Panc1 (cell line): ENCODE data around the gene ITGB6. TPM values are rescaled to one million over a fixed set of nuclear protein-coding genes. Genes with fewer than 3 reads are reported as not detected.

Experiments used
- ATAC-seq: fragments of 200-7000 bp; cut with Tn5 transposase; 2 replicates; pipeline ENCODE4 v1.9.1; 2020; ENCODE audit warnings: mild to moderate bottlenecking, moderate library complexity
- BruUV-seq: library from RNA; stranded (reverse); fragments of 400-500 nt; replicated peaks from 2 replicates; lab custom pipeline; 2021; lab: Mats Ljungman, UMichigan
- CTCF ChIA-PET: fragments of 300-600 bp; sonication (Branson Sonifier 250); formaldehyde crosslinking; loops from one replicate; lab custom pipeline; 2022; ENCODE audit warnings: antibody characterized with exemption; lab: Charles Lee
- POLR2A ChIA-PET: fragments of 300-600 bp; sonication (Branson Sonifier 250); formaldehyde crosslinking; loops from one replicate; lab custom pipeline; 2022; ENCODE audit warnings: antibody characterized with exemption; lab: Charles Lee
- DNase-seq: peaks from one replicate; pipeline ENCODE4 v3.0.0-alpha.2; 2010; ENCODE audit warnings: low read depth, low spot score
- H3K27ac ChIP-seq: 2 replicates; pipeline ENCODE4 v1.5.1; 2011; ENCODE audit warnings: mild to moderate bottlenecking, low read length, inconsistent platforms
- H3K27me3 ChIP-seq: fragments of 200-500 bp; sonication (Bioruptor generic); 2 replicates; pipeline ENCODE4 v1.6.0; 2014; ENCODE audit warnings: low read length, inconsistent platforms; ENCODE audit not compliant: control insufficient read depth, insufficient read depth
- H3K36me3 ChIP-seq: fragments of 200-500 bp; sonication (Bioruptor generic); 2 replicates; pipeline ENCODE4 v1.5.1; 2014; ENCODE audit warnings: inconsistent platforms, mild to moderate bottlenecking, low read length, moderate library complexity; ENCODE audit not compliant: control insufficient read depth, insufficient read depth
- H3K4me1 ChIP-seq: 2 replicates; pipeline ENCODE4 v1.5.1; 2011; ENCODE audit warnings: inconsistent platforms, mild to moderate bottlenecking, low read length, moderate library complexity; ENCODE audit not compliant: control insufficient read depth, insufficient read depth
- H3K4me3 ChIP-seq, 2 experiments: 2 replicates each; pipeline ENCODE4 v1.5.1; 2011 to 2012; ENCODE audit warnings: low read depth in 2 of 2, low read length in 2 of 2, mild to moderate bottlenecking in 2 of 2, inconsistent platforms in 1 of 2, moderate library complexity in 1 of 2
- H3K9me3 ChIP-seq: fragments of 200-500 bp; sonication (Bioruptor generic); 2 replicates; pipeline ENCODE4 v1.5.1; 2014; ENCODE audit warnings: low read depth, mild to moderate bottlenecking, inconsistent platforms, low read length, moderate library complexity; ENCODE audit not compliant: control insufficient read depth, insufficient read depth
- POLR2AphosphoS5 ChIP-seq: IDR thresholded peaks from 2 replicates; pipeline ENCODE4 v1.6.1; 2012; ENCODE audit warnings: mild to moderate bottlenecking, low read depth, low read length, moderate library complexity
- SIN3A ChIP-seq: IDR thresholded peaks from 2 replicates; pipeline ENCODE4 v1.6.1; 2012; ENCODE audit warnings: low read depth, mild to moderate bottlenecking, low read length, moderate library complexity, borderline replicate concordance; ENCODE audit not compliant: insufficient read depth
- TCF7L2 ChIP-seq: IDR thresholded peaks from 2 replicates; pipeline ENCODE4 v1.6.1; 2011; ENCODE audit warnings: mild to moderate bottlenecking, low read depth, low read length, inconsistent platforms
- in situ Hi-C: cut with HindIII; loops from 2 replicates; pipeline ENCODE4 v1.10.0; 2016; ENCODE audit warnings: low sequenced_read_pairs, low pct_unique_long_range_greater_than_20kb
- intact Hi-C: fragments of 100-400 bp; cut with micrococcal nuclease; formaldehyde crosslinking; loops from one replicate; pipeline ENCODE4 v1.10.0; 2022; ENCODE audit not compliant: unreplicated experiment
- total RNA-seq: library from RNA; stranded (reverse); gene quantifications from one replicate; pipeline ENCODE4 v1.2.1, GENCODE V29; 2021; ENCODE audit not compliant: unreplicated experiment
- TF ChIP-seq, protein P1 (sequence below), 2 experiments: IDR thresholded peaks; 2 replicates each; pipeline ENCODE4 v1.6.1; 2011 to 2012; ENCODE audit warnings: low read depth in 2 of 2, control low read depth in 1 of 2, low read length in 1 of 2, mild to moderate bottlenecking in 1 of 2, moderate library complexity in 1 of 2; ENCODE audit not compliant: insufficient read depth in 1 of 2
- TF ChIP-seq, protein P2 (sequence below): fragments of 450-650 bp; IDR thresholded peaks from 2 replicates; pipeline ENCODE4 v1.5.1; 2017; ENCODE audit warnings: mild to moderate bottlenecking

ITGB6 gene
- total RNA-seq, 1 experiment from 2014 or later, result 0.08 TPM

DNA sequence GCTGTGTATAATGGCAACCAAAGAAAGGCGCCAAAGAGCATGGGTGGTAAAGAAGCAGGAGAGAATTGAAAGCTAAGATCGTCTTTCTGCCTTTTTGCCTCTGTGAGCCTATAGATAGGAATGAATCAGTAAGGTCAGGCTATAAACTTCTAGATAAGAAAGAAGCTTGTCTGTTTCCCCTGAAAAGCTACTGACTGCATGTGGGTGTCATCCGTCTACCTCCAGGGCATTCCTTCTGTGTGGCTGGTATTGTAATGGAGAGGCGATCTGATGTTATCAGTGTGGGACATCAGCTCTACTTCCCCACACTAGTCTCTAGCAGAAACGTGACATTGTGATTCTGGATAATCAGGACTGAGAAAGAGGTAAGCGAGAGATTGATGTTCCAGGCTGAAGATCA is 74.2 kb downstream of the ITGB6 start:
- ChIA-PET CTCF (no interaction called here), POLR2A (no interaction called here)
- H3K9me3 ChIP-seq, result no peaks in the 10 kb centered on the region
- DNase-seq (no peak), ATAC-seq (no peak)
- in situ Hi-C loops (no loop called here), intact Hi-C loops (no loop called here)
- no peaks in the 10 kb centered on the region for H3K4me1 ChIP-seq
- H3K27me3 ChIP-seq, result no peaks in the 10 kb centered on the region
- no peak overlapping the region for H3K4me3 ChIP-seq
- no TSS peak for BruUV-seq
- no peak for TF ChIP-seq POLR2AphosphoS5
- no peak for TF ChIP-seq SIN3A
- TF ChIP-seq, protein P1, sequence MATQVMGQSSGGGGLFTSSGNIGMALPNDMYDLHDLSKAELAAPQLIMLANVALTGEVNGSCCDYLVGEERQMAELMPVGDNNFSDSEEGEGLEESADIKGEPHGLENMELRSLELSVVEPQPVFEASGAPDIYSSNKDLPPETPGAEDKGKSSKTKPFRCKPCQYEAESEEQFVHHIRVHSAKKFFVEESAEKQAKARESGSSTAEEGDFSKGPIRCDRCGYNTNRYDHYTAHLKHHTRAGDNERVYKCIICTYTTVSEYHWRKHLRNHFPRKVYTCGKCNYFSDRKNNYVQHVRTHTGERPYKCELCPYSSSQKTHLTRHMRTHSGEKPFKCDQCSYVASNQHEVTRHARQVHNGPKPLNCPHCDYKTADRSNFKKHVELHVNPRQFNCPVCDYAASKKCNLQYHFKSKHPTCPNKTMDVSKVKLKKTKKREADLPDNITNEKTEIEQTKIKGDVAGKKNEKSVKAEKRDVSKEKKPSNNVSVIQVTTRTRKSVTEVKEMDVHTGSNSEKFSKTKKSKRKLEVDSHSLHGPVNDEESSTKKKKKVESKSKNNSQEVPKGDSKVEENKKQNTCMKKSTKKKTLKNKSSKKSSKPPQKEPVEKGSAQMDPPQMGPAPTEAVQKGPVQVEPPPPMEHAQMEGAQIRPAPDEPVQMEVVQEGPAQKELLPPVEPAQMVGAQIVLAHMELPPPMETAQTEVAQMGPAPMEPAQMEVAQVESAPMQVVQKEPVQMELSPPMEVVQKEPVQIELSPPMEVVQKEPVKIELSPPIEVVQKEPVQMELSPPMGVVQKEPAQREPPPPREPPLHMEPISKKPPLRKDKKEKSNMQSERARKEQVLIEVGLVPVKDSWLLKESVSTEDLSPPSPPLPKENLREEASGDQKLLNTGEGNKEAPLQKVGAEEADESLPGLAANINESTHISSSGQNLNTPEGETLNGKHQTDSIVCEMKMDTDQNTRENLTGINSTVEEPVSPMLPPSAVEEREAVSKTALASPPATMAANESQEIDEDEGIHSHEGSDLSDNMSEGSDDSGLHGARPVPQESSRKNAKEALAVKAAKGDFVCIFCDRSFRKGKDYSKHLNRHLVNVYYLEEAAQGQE (IDR thresholded peaks at IDR 0.05; ENCODE audit: insufficient read depth in 1 of 2, low read depth in 2 of 2, low read length in 1 of 2), result no peak
- TF ChIP-seq, protein P2, sequence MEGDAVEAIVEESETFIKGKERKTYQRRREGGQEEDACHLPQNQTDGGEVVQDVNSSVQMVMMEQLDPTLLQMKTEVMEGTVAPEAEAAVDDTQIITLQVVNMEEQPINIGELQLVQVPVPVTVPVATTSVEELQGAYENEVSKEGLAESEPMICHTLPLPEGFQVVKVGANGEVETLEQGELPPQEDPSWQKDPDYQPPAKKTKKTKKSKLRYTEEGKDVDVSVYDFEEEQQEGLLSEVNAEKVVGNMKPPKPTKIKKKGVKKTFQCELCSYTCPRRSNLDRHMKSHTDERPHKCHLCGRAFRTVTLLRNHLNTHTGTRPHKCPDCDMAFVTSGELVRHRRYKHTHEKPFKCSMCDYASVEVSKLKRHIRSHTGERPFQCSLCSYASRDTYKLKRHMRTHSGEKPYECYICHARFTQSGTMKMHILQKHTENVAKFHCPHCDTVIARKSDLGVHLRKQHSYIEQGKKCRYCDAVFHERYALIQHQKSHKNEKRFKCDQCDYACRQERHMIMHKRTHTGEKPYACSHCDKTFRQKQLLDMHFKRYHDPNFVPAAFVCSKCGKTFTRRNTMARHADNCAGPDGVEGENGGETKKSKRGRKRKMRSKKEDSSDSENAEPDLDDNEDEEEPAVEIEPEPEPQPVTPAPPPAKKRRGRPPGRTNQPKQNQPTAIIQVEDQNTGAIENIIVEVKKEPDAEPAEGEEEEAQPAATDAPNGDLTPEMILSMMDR, result no peak
- no peak for TF ChIP-seq TCF7L2
- H3K36me3 ChIP-seq, result no peaks in the 10 kb centered on the region
- no peak overlapping the region for H3K27ac ChIP-seq

DNA sequence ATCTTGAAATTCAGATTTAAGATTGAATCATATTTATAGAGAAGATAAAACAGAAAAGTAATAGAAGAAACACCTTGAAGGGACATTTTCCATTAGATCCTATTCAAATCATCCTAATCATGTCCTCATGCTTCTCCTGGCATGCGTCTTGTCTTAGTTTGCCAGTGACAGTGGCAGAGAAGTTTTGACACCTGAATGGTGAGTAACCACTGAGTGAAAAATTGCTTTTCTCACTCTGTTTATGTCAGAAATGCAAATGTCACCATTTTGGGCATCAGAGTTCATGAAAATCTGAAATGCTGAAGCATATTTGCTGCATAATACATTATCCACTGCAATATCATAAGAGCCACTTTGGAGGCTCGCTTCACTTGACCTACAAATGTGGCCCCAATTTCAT is 74.7 kb downstream of the ITGB6 start:
- Histone ChIP-seq H3K27me3 (no peaks in the 10 kb centered on the region), H3K4me3 (no peak overlapping the region), H3K4me1 (no peaks in the 10 kb centered on the region), H3K36me3 (no peaks in the 10 kb centered on the region), H3K9me3 (no peaks in the 10 kb centered on the region), H3K27ac (no peak overlapping the region)
- ATAC-seq (no peak), DNase-seq (no peak)
- ChIA-PET POLR2A (no interaction called here), CTCF (no interaction called here)
- no TSS peak for BruUV-seq
- TF ChIP-seq, protein P2, result no peak
- TF ChIP-seq, protein P1 (IDR thresholded peaks at IDR 0.05; ENCODE audit: insufficient read depth in 1 of 2, low read depth in 2 of 2, low read length in 1 of 2), result no peak
- no peak for TF ChIP-seq POLR2AphosphoS5
- no peak for TF ChIP-seq SIN3A
- TF ChIP-seq TCF7L2, result no peak
- in situ Hi-C loops, result no loop called here
- intact Hi-C loops, result no loop called here
